HepG2 (cell line): ENCODE measurements around the gene ZNRF3. TPM values are rescaled to one million over a fixed set of nuclear protein-coding genes. Genes with fewer than 3 reads are reported as not detected.

Experiments
- BORCS8-MEF2B ChIP-seq: sonication (generic); formaldehyde crosslinking; IDR thresholded peaks from 2 replicates; pipeline ENCODE4 v1.8.0; 2022; ENCODE audit warnings: mild to moderate bottlenecking, missing genetic modification reagents
- CCAR2 ChIP-seq: fragments of 200-400 bp; formaldehyde crosslinking; optimal IDR thresholded peaks from 2 replicates; pipeline ENCODE3; 2018; ENCODE audit warnings: low read depth, mild to moderate bottlenecking, low read length, moderate library complexity
- MXD1 ChIP-seq: sonication (generic); formaldehyde crosslinking; IDR thresholded peaks from 2 replicates; pipeline ENCODE4 v1.4.0; 2020; ENCODE audit warnings: mild to moderate bottlenecking, missing genetic modification reagents
- PRDM15 ChIP-seq: sonication (generic); formaldehyde crosslinking; IDR thresholded peaks from 2 replicates; pipeline ENCODE4 v1.4.0; 2020; ENCODE audit warnings: missing genetic modification reagents
- REST ChIP-seq, 2 experiments: IDR thresholded peaks; 2 replicates each; pipeline ENCODE4 v1.6.1; 2011 to 2012; ENCODE audit warnings: low read length in 2 of 2, borderline replicate concordance in 1 of 2, low read depth in 1 of 2, mild to moderate bottlenecking in 1 of 2, moderate library complexity in 1 of 2
- ZC3H4 ChIP-seq: sonication (generic); formaldehyde crosslinking; IDR thresholded peaks from 2 replicates; pipeline ENCODE4 v1.4.0; 2020; ENCODE audit warnings: missing genetic modification reagents, borderline replicate concordance
- ZHX1 ChIP-seq: sonication (generic); formaldehyde crosslinking; IDR thresholded peaks from 2 replicates; pipeline ENCODE4 v1.8.1; 2022; ENCODE audit warnings: low read depth, mild to moderate bottlenecking, missing genetic modification reagents
- ZNF547 ChIP-seq: sonication (generic); formaldehyde crosslinking; IDR thresholded peaks from 2 replicates; pipeline ENCODE4 v1.5.1; 2020; ENCODE audit warnings: mild to moderate bottlenecking, missing genetic modification reagents
- ZNF609 ChIP-seq: sonication (generic); formaldehyde crosslinking; IDR thresholded peaks from 2 replicates; pipeline ENCODE4 v1.4.0; 2020; ENCODE audit warnings: mild to moderate bottlenecking, missing genetic modification reagents, borderline replicate concordance
- ZNF614 ChIP-seq: IDR thresholded peaks from 2 replicates; pipeline ENCODE4 v1.6.1; 2018; ENCODE audit warnings: missing biosample characterization, missing genetic modification reagents, inconsistent platforms, borderline replicate concordance
- ZNF703 ChIP-seq: sonication (generic); formaldehyde crosslinking; IDR thresholded peaks from 2 replicates; pipeline ENCODE4 v1.5.1; 2020; ENCODE audit warnings: missing genetic modification reagents, mild to moderate bottlenecking, moderate library complexity, borderline replicate concordance
- ZSCAN9 ChIP-seq: IDR thresholded peaks from 2 replicates; pipeline ENCODE4 v1.6.1; 2016; ENCODE audit warnings: borderline replicate concordance
- polyA plus RNA-seq, 8 experiments: library from polyadenylated mRNA; depleted of rRNA in 3 of 8; stranded (reverse) in 7 of 8; unstranded in 1 of 8; fragments of >200 nt; fragmentation: Illumina TruSeq in 4 of 8; extraction: Trizol in 4 of 8; gene quantifications; 2 replicates each; pipeline versions ENCODE4 v1.2.1 to v1.2.3, GENCODE V29; 2011 to 2016; ENCODE audit warnings: low read depth in 4 of 8, missing spikeins in 1 of 8, mixed read lengths in 1 of 8; ENCODE audit not compliant: insufficient read depth in 1 of 8
- total RNA-seq, 5 experiments: library from RNA; depleted of rRNA; stranded (reverse); fragments of >200 nt; fragmentation: Illumina TruSeq; extraction: Trizol; gene quantifications; 2 replicates each; pipeline ENCODE4 v1.2.3, GENCODE V29; 2016; ENCODE audit warnings: low read depth in 1 of 5

The ZNRF3 gene
- total and polyA plus RNA-seq, 2 of the 13 experiments (the other 11 are each of a cell fraction or from before 2014, with no cell fraction given): 20.3 to 36.7 TPM

- TF ChIP-seq ZSCAN9 (CRISPR knock-in tag) (peak; percentile 79; the same call in 1 of the 2 replicates), ZNF609 (CRISPR knock-in tag) (peak; percentile 91), ZNF614 (CRISPR knock-in tag) (no peak), ZC3H4 (CRISPR knock-in tag) (no peak), ZNF703 (CRISPR knock-in tag) (no peak), REST (IDR thresholded peaks at IDR 0.05; ENCODE audit: borderline replicate concordance in 1 of 2, low read depth in 1 of 2, low read length in 2 of 2) (no peak), CCAR2 (no peak), PRDM15 (CRISPR knock-in tag) (peak; percentile 60; the same call in 1 of the 2 replicates), ZNF547 (CRISPR knock-in tag) (no peak), BORCS8-MEF2B (CRISPR knock-in tag) (no peak), ZHX1 (CRISPR knock-in tag) (no peak; the same call in 1 of the 2 replicates), MXD1 (CRISPR knock-in tag) (no peak)
These were observed 98.6 kb downstream of the ZNRF3 start (continued) for GRCh38 chr22:28981818-28982499.
